ENCODE data around the gene GJC3.
A peak's percentile ranks its signal among the peaks of the same experiment; 100 is the strongest.
"Not testable (repeated sequence)": the region's sequence is repeated elsewhere in the genome, so short reads cannot be mapped to it uniquely, and the experiment has no call there.

Gene GJC3

GRCh38 chr7:99928994-99929729 is at the start of gene GJC3:
GJC3 (minus strand) TSS chr7:99929620; CDS start chr7:99929620, 0 bp downstream.
- DNase-seq (ENCODE audit: low read depth in 2 of 2): peak in 1 of 2 experiments; percentile 15

GRCh38 chr7:99976626-99977025 is 47.2 kb upstream of the GJC3 start:
- DNase-seq (ENCODE audit: low read depth in 2 of 2): no peak

- DNase-seq (ENCODE audit: low read depth in 2 of 2): no peak
These were observed 46.5 kb upstream of the GJC3 start, which contains the start of gene AZGP1 for GRCh38 chr7:99975782-99976521. AZGP1 (minus strand) TSS chr7:99976031; CDS start chr7:99976020, 11 bp downstream.

GRCh38 chr7:99974681-99975080 is 45.3 kb upstream of the GJC3 start:
- DNase-seq (ENCODE audit: low read depth in 2 of 2): no peak

- not testable (repeated sequence) for DNase-seq (ENCODE audit: low read depth in 2 of 2)
These were observed 44.4 kb upstream of the GJC3 start for GRCh38 chr7:99973817-99974216.

- no peak for DNase-seq (ENCODE audit: low read depth in 2 of 2)
These were observed 41.8 kb upstream of the GJC3 start for GRCh38 chr7:99971242-99971641.

- DNase-seq (ENCODE audit: low read depth in 2 of 2): not testable (repeated sequence)
These were observed 40.4 kb upstream of the GJC3 start for GRCh38 chr7:99969813-99970212.

- DNase-seq (ENCODE audit: low read depth in 2 of 2): no peak
These were observed 39.9 kb upstream of the GJC3 start for GRCh38 chr7:99969298-99969697.

- no peak for DNase-seq (ENCODE audit: low read depth in 2 of 2)
These were observed 29.3 kb upstream of the GJC3 start for GRCh38 chr7:99958564-99959227.

GRCh38 chr7:99955247-99955646 is 25.8 kb upstream of the GJC3 start:
- DNase-seq (ENCODE audit: low read depth in 2 of 2): no peak

- DNase-seq (ENCODE audit: low read depth in 2 of 2): not testable (repeated sequence)
These were observed 25.2 kb upstream of the GJC3 start for GRCh38 chr7:99954643-99955042.

GRCh38 chr7:99953649-99954048 is 24.2 kb upstream of the GJC3 start:
- no peak for DNase-seq (ENCODE audit: low read depth in 2 of 2)

- not testable (repeated sequence) for DNase-seq (ENCODE audit: low read depth in 2 of 2)
These were observed 23.2 kb upstream of the GJC3 start for GRCh38 chr7:99952649-99953048.

GRCh38 chr7:99950819-99951218 is 21.4 kb upstream of the GJC3 start:
- DNase-seq (ENCODE audit: low read depth in 2 of 2): not testable (repeated sequence)

- no peak for DNase-seq (ENCODE audit: low read depth in 2 of 2)
These were observed 20.3 kb upstream of the GJC3 start for GRCh38 chr7:99949645-99950228.

GRCh38 chr7:99947608-99948007 is 18.2 kb upstream of the GJC3 start:
- no peak for DNase-seq (ENCODE audit: low read depth in 2 of 2)

GRCh38 chr7:99944497-99945070 is 15.2 kb upstream of the GJC3 start:
- DNase-seq (ENCODE audit: low read depth in 2 of 2): no peak

- no peak for DNase-seq (ENCODE audit: low read depth in 2 of 2)
These were observed 14.4 kb upstream of the GJC3 start for GRCh38 chr7:99943641-99944496.

- no peak for DNase-seq (ENCODE audit: low read depth in 2 of 2)
These were observed 8.9 kb upstream of the GJC3 start for GRCh38 chr7:99938296-99938695.

GRCh38 chr7:99935009-99935408 is 5.6 kb upstream of the GJC3 start:
- DNase-seq (ENCODE audit: low read depth in 2 of 2): not testable (repeated sequence)

- no peak for DNase-seq (ENCODE audit: low read depth in 2 of 2)
These were observed 956 bp upstream of the GJC3 start for GRCh38 chr7:99930376-99930775.
